Vagina (tissue), 2 donors: ENCODE measurements around the gene PGM2L1.

Experiments used
- POLR2A ChIP-seq, 2 donors: fragments of 450-650 bp; IDR thresholded peaks; one replicate each; pipeline ENCODE4 v1.6.1; 2017; ENCODE audit warnings: antibody characterized with exemption in 2 of 2, mild to moderate bottlenecking in 2 of 2, moderate library complexity in 2 of 2
- TF ChIP-seq, protein P1 (sequence below), 3 experiments: fragments of 450-650 bp in 2 of 3; fragments of 200-600 bp in 1 of 3; sonication (generic) in 1 of 3; IDR thresholded peaks; one replicate each; pipeline ENCODE4 v1.5.1; 2017 to 2019; ENCODE audit warnings: antibody characterized with exemption in 3 of 3, mild to moderate bottlenecking in 2 of 3, moderate library complexity in 2 of 3

DNA sequence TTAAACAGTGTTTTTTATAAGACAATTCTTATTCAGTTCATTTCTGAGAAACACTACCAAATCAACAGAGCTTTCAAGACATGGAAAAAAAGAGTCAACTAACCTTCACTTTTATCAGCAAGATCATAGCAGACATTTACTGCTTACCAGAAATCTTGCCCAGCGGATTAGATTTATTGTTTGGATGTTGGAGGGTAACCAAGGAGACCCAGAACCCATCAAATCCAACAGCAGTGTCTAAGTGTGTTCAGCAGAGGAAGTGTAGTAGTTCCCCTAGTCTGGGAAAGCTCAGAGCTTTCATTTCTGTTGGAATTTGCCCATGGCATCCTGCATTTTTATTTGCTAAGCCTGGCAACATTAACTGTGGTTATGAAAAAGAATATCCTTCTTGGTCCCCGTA lies 2.4 kb upstream of the PGM2L1 start:
- TF ChIP-seq, protein P1, sequence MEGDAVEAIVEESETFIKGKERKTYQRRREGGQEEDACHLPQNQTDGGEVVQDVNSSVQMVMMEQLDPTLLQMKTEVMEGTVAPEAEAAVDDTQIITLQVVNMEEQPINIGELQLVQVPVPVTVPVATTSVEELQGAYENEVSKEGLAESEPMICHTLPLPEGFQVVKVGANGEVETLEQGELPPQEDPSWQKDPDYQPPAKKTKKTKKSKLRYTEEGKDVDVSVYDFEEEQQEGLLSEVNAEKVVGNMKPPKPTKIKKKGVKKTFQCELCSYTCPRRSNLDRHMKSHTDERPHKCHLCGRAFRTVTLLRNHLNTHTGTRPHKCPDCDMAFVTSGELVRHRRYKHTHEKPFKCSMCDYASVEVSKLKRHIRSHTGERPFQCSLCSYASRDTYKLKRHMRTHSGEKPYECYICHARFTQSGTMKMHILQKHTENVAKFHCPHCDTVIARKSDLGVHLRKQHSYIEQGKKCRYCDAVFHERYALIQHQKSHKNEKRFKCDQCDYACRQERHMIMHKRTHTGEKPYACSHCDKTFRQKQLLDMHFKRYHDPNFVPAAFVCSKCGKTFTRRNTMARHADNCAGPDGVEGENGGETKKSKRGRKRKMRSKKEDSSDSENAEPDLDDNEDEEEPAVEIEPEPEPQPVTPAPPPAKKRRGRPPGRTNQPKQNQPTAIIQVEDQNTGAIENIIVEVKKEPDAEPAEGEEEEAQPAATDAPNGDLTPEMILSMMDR (IDR thresholded peaks at IDR 0.05), result no peak
- TF ChIP-seq POLR2A (IDR thresholded peaks at IDR 0.05), result no peak
